Muscle of arm (tissue), 12 donors: ENCODE measurements around the gene SPACA5. TPM values are rescaled to one million over a fixed set of nuclear protein-coding genes. Genes with fewer than 3 reads are reported as not detected.
"Not testable (repeated sequence)": the region's sequence is repeated elsewhere in the genome, so short reads cannot be mapped to it uniquely, and the experiment has no call there.

Experiments
- DNase-seq: peaks from one replicate; pipeline ENCODE4 v3.0.0-alpha.2; 2013
- polyA plus RNA-seq, 12 donors: library from polyadenylated mRNA; unstranded; fragments of 120-200 nt; gene quantifications; one replicate each; pipeline ENCODE4 v1.2.1, GENCODE V29; 2013; ENCODE audit not compliant: insufficient read length in 12 of 12

Gene SPACA5
- polyA plus RNA-seq, 12 donors: 0.32 to 0.56 TPM; not detected in 10

- DNase-seq: peak; percentile 61
Measured at GRCh38 chrX:48021026-48021900, 14.5 kb downstream of the SPACA5 start.

GRCh38 chrX:48022100-48022499, 15.3 kb downstream of the SPACA5 start:
- DNase-seq: no peak

- DNase-seq: no peak
Measured at GRCh38 chrX:48022738-48023137, 15.9 kb downstream of the SPACA5 start.

GRCh38 chrX:48025561-48025960, 18.8 kb downstream of the SPACA5 start:
- DNase-seq: peak; percentile 29

- not testable (repeated sequence) for DNase-seq
Measured at GRCh38 chrX:48027545-48027944, 20.8 kb downstream of the SPACA5 start.

GRCh38 chrX:48028091-48028490, 21.3 kb downstream of the SPACA5 start:
- DNase-seq: no peak

GRCh38 chrX:48030237-48030636, 23.4 kb downstream of the SPACA5 start:
- DNase-seq: no peak

- not testable (repeated sequence) for DNase-seq
Measured at GRCh38 chrX:48030641-48031173, 23.9 kb downstream of the SPACA5 start.

- no peak for DNase-seq
Measured at GRCh38 chrX:48035891-48036290, 29.1 kb downstream of the SPACA5 start.

GRCh38 chrX:48043056-48043455, 36.3 kb downstream of the SPACA5 start:
- no peak for DNase-seq

- DNase-seq: no peak
Measured at GRCh38 chrX:48045410-48046311, 38.9 kb downstream of the SPACA5 start.

GRCh38 chrX:48046846-48047245, 40.1 kb downstream of the SPACA5 start:
- DNase-seq: no peak

- DNase-seq: no peak
Measured at GRCh38 chrX:48058621-48059295, 52.0 kb downstream of the SPACA5 start.

GRCh38 chrX:48059296-48059639, 52.5 kb downstream of the SPACA5 start:
- no peak for DNase-seq

Other genes starting within 250 kb of the SPACA5 start
- gene ZNF81, start 170.1 kb upstream of the SPACA5 start, polyA plus RNA-seq: 10 to 100 TPM in 1 of 12 donors, 1 to 10 TPM in 10, not detected in 1; 3.0 to 10.1 (median 4.3) TPM
- 10 to 100 TPM in 1 of 12 donors, 1 to 10 TPM in 10, not detected in 1; 4.0 to 10.4 (median 5.8) TPM for gene ZNF182, start 3.0 kb upstream of the SPACA5 start, polyA plus RNA-seq
- 1 to 10 TPM in 10 of 12 donors, not detected in 2; 1.8 to 4.0 (median 2.5) TPM for gene ZNF630, start 64.7 kb downstream of the SPACA5 start, polyA plus RNA-seq
- under 1 TPM in 1 of 12 donors, not detected in 11; 0.36 TPM for gene SPACA5B, start 123.6 kb downstream of the SPACA5 start, polyA plus RNA-seq
- gene SSX5, start 189.8 kb downstream of the SPACA5 start, polyA plus RNA-seq: not detected
- gene SSX1, start 248.4 kb downstream of the SPACA5 start, polyA plus RNA-seq: under 1 TPM in 1 of 12 donors, not detected in 11; 0.12 TPM